Right lobe of liver (tissue), 6 donors: ENCODE results near the gene RERE. TPM values are rescaled to one million over a fixed set of nuclear protein-coding genes. Genes with fewer than 3 reads are reported as not detected.

ENCODE experiments used
- ATAC-seq, 4 donors: fragments of 200-7000 bp; cut with Tn5 transposase; one replicate each; pipeline ENCODE4 v1.9.1; 2020; ENCODE audit warnings: mild to moderate bottlenecking in 4 of 4, moderate library complexity in 4 of 4
- DNase-seq, 3 donors: peaks; one replicate each; pipeline ENCODE4 v3.0.0-alpha.2; 2020
- H3K27ac ChIP-seq, 3 donors: fragments of 200-600 bp; one replicate each; pipeline ENCODE4 v1.8.0; 2022
- H3K27me3 ChIP-seq, 2 donors: fragments of 200-600 bp; one replicate each; pipeline ENCODE4 v1.8.0; 2022
- H3K36me3 ChIP-seq, 4 donors: fragments of 200-600 bp; sonication (generic) in 1 of 4; one replicate each; pipeline versions ENCODE4 v1.5.1 to v1.8.0; 2017 to 2022; ENCODE audit warnings: control low read depth in 1 of 4
- H3K4me1 ChIP-seq, 4 donors: fragments of 200-600 bp; sonication (generic) in 1 of 4; one replicate each; pipeline versions ENCODE4 v1.5.1 to v1.8.0; 2017 to 2022; ENCODE audit warnings: control low read depth in 1 of 4
- H3K4me3 ChIP-seq, 3 donors: fragments of 200-600 bp; one replicate each; pipeline ENCODE4 v1.8.0; 2022
- H3K9me3 ChIP-seq, 4 donors: fragments of 200-600 bp; sonication (generic) in 1 of 4; one replicate each; pipeline versions ENCODE4 v1.5.1 to v1.8.0; 2017 to 2022; ENCODE audit warnings: control low read depth in 1 of 4
- POLR2A ChIP-seq: fragments of 450-650 bp; IDR thresholded peaks from one replicate; pipeline ENCODE4 v1.6.1; 2017; ENCODE audit warnings: antibody characterized with exemption, mild to moderate bottlenecking
- WGBS: methylation state at CpG from one replicate; pipeline ENCODE4 v1.1.6; 2018; ENCODE audit warnings: low coverage, low lambda C conversion rate; ENCODE audit not compliant: insufficient coverage; ENCODE audit errors: missing lambda C conversion rate; 5-methylcytosine and 5-hydroxymethylcytosine counted together
- intact Hi-C, 2 donors: fragments of 100-400 bp; cut with DNase I; formaldehyde crosslinking; loops; one replicate each; pipeline versions ENCODE4 v1.11.2 to v1.14.1; 2022
- total RNA-seq, 6 experiments: library from RNA; depleted of rRNA in 2 of 6; stranded (reverse); fragments of >200 nt in 2 of 6; fragmentation: NEBNext Ultra II Directional in 3 of 6; extraction: Animal tissue kit (Norgen Biotek cat#: 25700) in 3 of 6; gene quantifications; one replicate each; pipeline versions ENCODE4 v1.1.0 to v1.2.4, GENCODE V29; 2016 to 2023
- TF ChIP-seq, protein P1 (sequence below), 4 donors: fragments of 200-600 bp in 3 of 4; fragments of 450-650 bp in 1 of 4; IDR thresholded peaks; one replicate each; pipeline versions ENCODE4 v1.5.1 to v1.8.0; 2016 to 2022; ENCODE audit warnings: antibody characterized with exemption in 4 of 4, mild to moderate bottlenecking in 2 of 4
- donor health status: DM: no; HTN: yes; CAD: no.
- donor health status: DM: no; HTN: no; CAD: no.
- donor health status: DM: no; HTN: no; CAD: no.
- donor health status: DM: no; HTN: yes; CAD: no.
- donor health status: DM: no; HTN: yes; CAD: no.

Gene RERE
- total RNA-seq, 6 experiments from 2014 or later = 17.5 to 38.4 (median 25.0) TPM

DNA sequence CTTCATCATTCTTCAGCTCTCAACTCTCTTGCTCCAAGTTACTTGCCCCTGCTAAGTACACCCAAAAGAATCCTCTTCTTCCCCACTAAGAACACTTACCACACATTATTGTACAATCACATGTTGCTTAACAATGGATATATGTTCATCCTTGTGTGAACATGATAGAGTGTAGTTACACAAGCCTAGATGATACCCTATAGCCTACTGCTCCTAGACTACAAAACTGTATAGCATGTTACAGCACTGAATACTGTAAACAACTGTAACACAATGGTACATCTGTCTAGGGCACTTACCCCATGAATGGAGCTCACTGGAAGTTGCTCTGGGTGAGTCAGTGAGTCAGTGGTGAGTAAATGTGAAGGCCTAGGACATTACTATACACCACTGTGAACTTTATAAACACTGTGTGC, 77.4 kb downstream of the RERE start:
- no peak overlapping the region for H3K4me3 ChIP-seq
- ATAC-seq (no peak), DNase-seq (no peak)
- intact Hi-C loops = no loop called here
- H3K36me3 ChIP-seq = no peaks in the 10 kb centered on the region
- no peaks in the 10 kb centered on the region for H3K9me3 ChIP-seq
- no peak for TF ChIP-seq POLR2A
- TF ChIP-seq, protein P1, sequence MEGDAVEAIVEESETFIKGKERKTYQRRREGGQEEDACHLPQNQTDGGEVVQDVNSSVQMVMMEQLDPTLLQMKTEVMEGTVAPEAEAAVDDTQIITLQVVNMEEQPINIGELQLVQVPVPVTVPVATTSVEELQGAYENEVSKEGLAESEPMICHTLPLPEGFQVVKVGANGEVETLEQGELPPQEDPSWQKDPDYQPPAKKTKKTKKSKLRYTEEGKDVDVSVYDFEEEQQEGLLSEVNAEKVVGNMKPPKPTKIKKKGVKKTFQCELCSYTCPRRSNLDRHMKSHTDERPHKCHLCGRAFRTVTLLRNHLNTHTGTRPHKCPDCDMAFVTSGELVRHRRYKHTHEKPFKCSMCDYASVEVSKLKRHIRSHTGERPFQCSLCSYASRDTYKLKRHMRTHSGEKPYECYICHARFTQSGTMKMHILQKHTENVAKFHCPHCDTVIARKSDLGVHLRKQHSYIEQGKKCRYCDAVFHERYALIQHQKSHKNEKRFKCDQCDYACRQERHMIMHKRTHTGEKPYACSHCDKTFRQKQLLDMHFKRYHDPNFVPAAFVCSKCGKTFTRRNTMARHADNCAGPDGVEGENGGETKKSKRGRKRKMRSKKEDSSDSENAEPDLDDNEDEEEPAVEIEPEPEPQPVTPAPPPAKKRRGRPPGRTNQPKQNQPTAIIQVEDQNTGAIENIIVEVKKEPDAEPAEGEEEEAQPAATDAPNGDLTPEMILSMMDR (IDR thresholded peaks at IDR 0.05) = no peak
- H3K4me1 ChIP-seq = peaks cover 0 to 13% (median 5%) of the 10 kb centered on the region in 4 donors
- no peak overlapping the region for H3K27ac ChIP-seq
- H3K27me3 ChIP-seq = no peaks in the 10 kb centered on the region

GRCh38 chr1:8739377-8739776, 78.1 kb downstream of the RERE start:
- Histone ChIP-seq H3K9me3 (no peaks in the 10 kb centered on the region), H3K27ac (no peak overlapping the region), H3K4me3 (no peak overlapping the region), H3K4me1 (peaks cover 0 to 13% (median 4%) of the 10 kb centered on the region in 4 donors), H3K36me3 (no peaks in the 10 kb centered on the region), H3K27me3 (no peaks in the 10 kb centered on the region)
- intact Hi-C loops = no loop called here
- ATAC-seq (peak in 1 of 4 donors; percentile 25), DNase-seq (no peak)
- no peak for TF ChIP-seq POLR2A
- TF ChIP-seq, protein P1 (IDR thresholded peaks at IDR 0.05) = peak in 2 of 4 donors; percentile 13 to 28
- 73% methylated on average over 2 of the region's 4 CpGs for WGBS

- peak in 3 of 4 donors; percentile 23 to 44 (median 26) for ATAC-seq
- Histone ChIP-seq H3K27me3 (no peaks in the 10 kb centered on the region), H3K9me3 (no peaks in the 10 kb centered on the region), H3K4me1 (peaks cover 0 to 14% (median 2%) of the 10 kb centered on the region in 4 donors), H3K27ac (no peak overlapping the region), H3K36me3 (no peaks in the 10 kb centered on the region), H3K4me3 (no peak overlapping the region)
- intact Hi-C loops = no loop called here
- TF ChIP-seq, protein P1 (IDR thresholded peaks at IDR 0.05) = no peak
- TF ChIP-seq POLR2A = no peak
- no peak for DNase-seq
Observed at GRCh38 chr1:8736927-8737326, 80.5 kb downstream of the RERE start.

GRCh38 chr1:8733484-8733883, 84.0 kb downstream of the RERE start:
- TF ChIP-seq, protein P1 (IDR thresholded peaks at IDR 0.05) = no peak
- no peak for TF ChIP-seq POLR2A
- no CpG with 5 or more reads among the region's 2 CpGs for WGBS
- ATAC-seq = peak; percentile 36 to 94 (median 48)
- H3K27ac ChIP-seq = no peak overlapping the region
- no peak overlapping the region for H3K4me3 ChIP-seq
- intact Hi-C loops = no loop called here
- H3K27me3 ChIP-seq = no peaks in the 10 kb centered on the region
- peaks cover 0 to 8% (median 0%) of the 10 kb centered on the region in 4 donors for H3K4me1 ChIP-seq
- no peaks in the 10 kb centered on the region for H3K9me3 ChIP-seq
- DNase-seq = no peak
- H3K36me3 ChIP-seq = no peaks in the 10 kb centered on the region

- TF ChIP-seq, protein P1 (IDR thresholded peaks at IDR 0.05) = no peak
- no peak for TF ChIP-seq POLR2A
- Histone ChIP-seq H3K36me3 (no peaks in the 10 kb centered on the region), H3K27me3 (no peaks in the 10 kb centered on the region), H3K4me3 (no peak overlapping the region), H3K4me1 (peaks cover 0 to 11% (median 2%) of the 10 kb centered on the region in 4 donors), H3K9me3 (no peaks in the 10 kb centered on the region), H3K27ac (no peak overlapping the region)
- intact Hi-C loops = no loop called here
- WGBS = 93% methylated on average over 4 of the region's 4 CpGs
- ATAC-seq = no peak
- no peak for DNase-seq
Observed at GRCh38 chr1:8731162-8731561, 86.3 kb downstream of the RERE start.
